DOHH2 (cell line): ENCODE data around the gene TCF15.

Source experiments
- H3F3A ChIP-seq: fragments of 200-600 bp; sonication (generic), shearing (Covaris generic); 2 replicates; pipeline ENCODE4 v1.6.0; 2016; ENCODE audit warnings: antibody characterized with exemption, mild to moderate bottlenecking; ENCODE audit not compliant: control insufficient read depth, insufficient read depth
- H3K27ac ChIP-seq: fragments of 200-600 bp; sonication (generic); 2 replicates; pipeline ENCODE4 v1.5.1; 2014; ENCODE audit warnings: low read depth, mild to moderate bottlenecking, low read length, moderate library complexity
- H3K27me3 ChIP-seq: fragments of 200-600 bp; sonication (generic); 2 replicates; pipeline ENCODE4 v1.6.1; 2014; ENCODE audit warnings: mild to moderate bottlenecking, low read length, mixed read lengths; ENCODE audit not compliant: control insufficient read depth
- H3K36me3 ChIP-seq: fragments of 200-600 bp; sonication (generic); 2 replicates; pipeline ENCODE4 v1.6.1; 2014; ENCODE audit warnings: mild to moderate bottlenecking, low read length, moderate library complexity, mixed read lengths; ENCODE audit not compliant: control insufficient read depth
- H3K4me1 ChIP-seq: fragments of 200-600 bp; sonication (generic); 2 replicates; pipeline ENCODE4 v1.6.1; 2014; ENCODE audit warnings: mild to moderate bottlenecking, low read length, mixed read lengths; ENCODE audit not compliant: control insufficient read depth
- H3K4me2 ChIP-seq: fragments of 200-600 bp; sonication (generic); 2 replicates; pipeline ENCODE4 v1.6.0; 2014; ENCODE audit warnings: mild to moderate bottlenecking, low read length, moderate library complexity
- H3K4me3 ChIP-seq: fragments of 200-600 bp; sonication (generic); 2 replicates; pipeline ENCODE4 v1.5.1; 2014; ENCODE audit warnings: mild to moderate bottlenecking, low read length, mixed read lengths
- H3K79me2 ChIP-seq: fragments of 200-600 bp; sonication (generic); 2 replicates; pipeline ENCODE4 v1.6.1; 2014; ENCODE audit warnings: mild to moderate bottlenecking, low read length, mixed read lengths; ENCODE audit not compliant: control insufficient read depth
- H3K9me2 ChIP-seq: fragments of 200-600 bp; sonication (generic); replicated peaks from 2 replicates; pipeline ENCODE4 v1.6.1; 2014; ENCODE audit warnings: mild to moderate bottlenecking, low read length, mixed read lengths; ENCODE audit not compliant: control insufficient read depth
- H3K9me3 ChIP-seq: fragments of 200-600 bp; sonication (generic); 2 replicates; pipeline ENCODE4 v1.6.1; 2014; ENCODE audit warnings: antibody characterized with exemption, low read length, mixed read lengths; ENCODE audit not compliant: control insufficient read depth, insufficient read depth
- H4K20me1 ChIP-seq: fragments of 200-600 bp; sonication (generic); 2 replicates; pipeline ENCODE4 v1.6.0; 2014; ENCODE audit warnings: low read depth, mild to moderate bottlenecking, antibody characterized with exemption, low read length, moderate library complexity; ENCODE audit not compliant: control insufficient read depth, insufficient read depth
- EZH2phosphoT487 ChIP-seq: fragments of 200-600 bp; sonication (generic); IDR thresholded peaks from 2 replicates; pipeline ENCODE4 v1.6.1; 2017; ENCODE audit warnings: borderline replicate concordance, mild to moderate bottlenecking, antibody characterized with exemption, low read length, moderate library complexity, mixed read lengths
- TF ChIP-seq, protein P1 (sequence below): fragments of 200-600 bp; sonication (generic); IDR thresholded peaks from one replicate; pipeline ENCODE4 v1.5.1; 2014; ENCODE audit warnings: antibody characterized with exemption, mild to moderate bottlenecking, low read depth, low read length; ENCODE audit not compliant: poor library complexity, severe bottlenecking

TCF15 gene

DNA sequence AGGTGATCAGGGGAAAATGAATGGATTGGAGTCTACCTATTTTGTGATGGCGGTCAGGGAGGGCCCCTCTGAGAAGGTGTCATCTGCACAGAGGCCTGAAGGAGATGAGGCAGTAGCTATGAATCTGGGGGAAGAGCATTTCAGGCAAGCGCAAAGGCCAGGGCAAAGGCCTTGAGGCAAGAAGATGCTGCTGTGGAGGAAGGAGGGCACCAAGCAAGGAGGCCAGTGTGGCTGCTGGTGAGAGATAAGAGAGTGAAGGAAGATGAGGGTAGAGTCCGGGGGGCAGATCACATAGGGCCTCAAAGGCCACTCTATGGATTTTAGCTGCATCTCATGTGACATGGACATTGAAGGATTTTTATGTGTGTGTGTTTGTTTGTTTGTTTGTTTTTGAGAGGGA lies 45.9 kb downstream of the TCF15 start:
- Histone ChIP-seq H3K9me3 (no peaks in the 10 kb centered on the region), H3K9me2 (no peaks in the 10 kb centered on the region)

DNA sequence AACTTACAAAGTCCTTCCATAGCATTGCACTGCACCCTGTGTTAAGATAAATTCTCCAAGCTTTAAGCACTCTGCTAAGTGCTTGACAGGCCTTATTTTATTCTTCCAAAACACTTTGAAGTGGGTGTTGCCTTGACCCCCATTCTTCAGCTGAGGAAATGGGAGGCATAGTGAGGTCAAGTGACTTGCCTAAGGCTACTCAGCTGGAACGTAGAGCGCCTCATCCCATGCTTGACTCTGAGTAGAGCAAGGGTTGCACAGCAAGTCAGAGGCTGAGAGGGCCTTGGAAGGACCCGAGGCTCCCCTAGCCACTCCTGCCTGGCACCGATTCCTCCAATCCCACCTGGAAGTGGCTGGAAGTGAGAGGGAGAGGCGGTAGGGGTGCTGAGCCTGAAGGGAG lies 46.9 kb downstream of the TCF15 start:
- no peaks in the 10 kb centered on the region for H3K9me2 ChIP-seq
- no peak overlapping the region for H3K4me3 ChIP-seq
- H3F3A ChIP-seq, result no peaks in the 10 kb centered on the region
- H3K36me3 ChIP-seq, result no peaks in the 10 kb centered on the region
- no peaks in the 10 kb centered on the region for H3K79me2 ChIP-seq
- no peak overlapping the region for H3K4me2 ChIP-seq
- H3K27ac ChIP-seq, result no peak overlapping the region
- H3K4me1 ChIP-seq, result peaks cover 6% of the 10 kb centered on the region
- H3K27me3 ChIP-seq, result no peaks in the 10 kb centered on the region
- TF ChIP-seq, protein P1, sequence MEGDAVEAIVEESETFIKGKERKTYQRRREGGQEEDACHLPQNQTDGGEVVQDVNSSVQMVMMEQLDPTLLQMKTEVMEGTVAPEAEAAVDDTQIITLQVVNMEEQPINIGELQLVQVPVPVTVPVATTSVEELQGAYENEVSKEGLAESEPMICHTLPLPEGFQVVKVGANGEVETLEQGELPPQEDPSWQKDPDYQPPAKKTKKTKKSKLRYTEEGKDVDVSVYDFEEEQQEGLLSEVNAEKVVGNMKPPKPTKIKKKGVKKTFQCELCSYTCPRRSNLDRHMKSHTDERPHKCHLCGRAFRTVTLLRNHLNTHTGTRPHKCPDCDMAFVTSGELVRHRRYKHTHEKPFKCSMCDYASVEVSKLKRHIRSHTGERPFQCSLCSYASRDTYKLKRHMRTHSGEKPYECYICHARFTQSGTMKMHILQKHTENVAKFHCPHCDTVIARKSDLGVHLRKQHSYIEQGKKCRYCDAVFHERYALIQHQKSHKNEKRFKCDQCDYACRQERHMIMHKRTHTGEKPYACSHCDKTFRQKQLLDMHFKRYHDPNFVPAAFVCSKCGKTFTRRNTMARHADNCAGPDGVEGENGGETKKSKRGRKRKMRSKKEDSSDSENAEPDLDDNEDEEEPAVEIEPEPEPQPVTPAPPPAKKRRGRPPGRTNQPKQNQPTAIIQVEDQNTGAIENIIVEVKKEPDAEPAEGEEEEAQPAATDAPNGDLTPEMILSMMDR, result no peak
- no peaks in the 10 kb centered on the region for H4K20me1 ChIP-seq
- H3K9me3 ChIP-seq, result no peaks in the 10 kb centered on the region

More for the DNA sequence above, 45.9 kb downstream of the TCF15 start:
- Histone ChIP-seq H3F3A (no peaks in the 10 kb centered on the region), H3K27me3 (no peaks in the 10 kb centered on the region), H3K4me2 (no peak overlapping the region), H3K79me2 (no peaks in the 10 kb centered on the region), H3K4me3 (no peak overlapping the region), H3K27ac (no peak overlapping the region), H3K4me1 (peaks cover 6% of the 10 kb centered on the region), H3K36me3 (no peaks in the 10 kb centered on the region), H4K20me1 (no peaks in the 10 kb centered on the region)
- TF ChIP-seq EZH2phosphoT487, result no peak
- TF ChIP-seq, protein P1, result no peak

DNA sequence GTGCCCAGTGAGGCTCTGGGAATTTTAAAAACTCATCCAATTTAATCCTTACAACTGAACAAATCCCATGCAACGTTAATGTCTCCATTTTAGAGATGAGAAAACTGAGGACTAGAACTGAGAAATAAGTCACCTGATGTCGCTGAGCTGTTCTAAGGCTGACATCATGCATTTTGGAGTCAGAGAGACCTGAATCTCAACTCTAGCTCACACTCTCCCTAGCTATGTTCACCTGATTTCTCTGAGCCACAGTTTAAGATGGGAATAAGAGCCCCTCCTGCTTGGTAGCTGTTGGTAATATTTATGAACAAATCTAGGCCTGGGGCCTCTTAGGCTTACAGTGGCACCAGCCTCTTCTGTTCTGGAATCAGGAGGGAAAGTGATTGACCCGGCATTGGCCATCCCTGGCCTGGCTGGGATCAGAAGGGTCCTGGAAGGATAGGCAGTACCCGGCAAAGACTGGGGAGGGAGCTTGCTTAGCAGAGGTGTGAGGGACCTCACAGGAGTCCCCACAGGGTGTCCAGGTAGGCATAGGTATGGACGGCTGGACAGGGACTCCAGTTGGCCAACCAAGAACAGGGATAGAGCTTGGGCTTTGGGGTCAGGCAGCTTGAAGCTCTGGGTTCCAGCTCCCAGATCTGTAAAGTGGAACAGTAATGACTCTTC lies 47.7 kb downstream of the TCF15 start:
- no peaks in the 10 kb centered on the region for H3K27me3 ChIP-seq
- H3K9me2 ChIP-seq, result no peaks in the 10 kb centered on the region
- H3K4me3 ChIP-seq, result no peak overlapping the region
- H3F3A ChIP-seq, result no peaks in the 10 kb centered on the region
- no peaks in the 10 kb centered on the region for H3K36me3 ChIP-seq
- no peak overlapping the region for H3K4me2 ChIP-seq
- no peaks in the 10 kb centered on the region for H3K79me2 ChIP-seq
- H4K20me1 ChIP-seq, result no peaks in the 10 kb centered on the region
- TF ChIP-seq EZH2phosphoT487, result no peak
- TF ChIP-seq, protein P1, result no peak
- H3K9me3 ChIP-seq, result no peaks in the 10 kb centered on the region
- H3K4me1 ChIP-seq, result peaks cover 6% of the 10 kb centered on the region
- H3K27ac ChIP-seq, result no peak overlapping the region
